WI38 (cell line): ENCODE results near the gene CAB39.

Source experiments
- H3K4me3 ChIP-seq: 2 replicates; pipeline ENCODE4 v1.5.1; 2011; ENCODE audit warnings: low read depth, mild to moderate bottlenecking, control low read depth, low read length
- CTCF ChIP-seq: IDR thresholded peaks from 2 replicates; pipeline ENCODE4 v1.5.1; 2012; ENCODE audit warnings: low read depth, mild to moderate bottlenecking, control low read depth, low read length

CAB39 gene

DNA sequence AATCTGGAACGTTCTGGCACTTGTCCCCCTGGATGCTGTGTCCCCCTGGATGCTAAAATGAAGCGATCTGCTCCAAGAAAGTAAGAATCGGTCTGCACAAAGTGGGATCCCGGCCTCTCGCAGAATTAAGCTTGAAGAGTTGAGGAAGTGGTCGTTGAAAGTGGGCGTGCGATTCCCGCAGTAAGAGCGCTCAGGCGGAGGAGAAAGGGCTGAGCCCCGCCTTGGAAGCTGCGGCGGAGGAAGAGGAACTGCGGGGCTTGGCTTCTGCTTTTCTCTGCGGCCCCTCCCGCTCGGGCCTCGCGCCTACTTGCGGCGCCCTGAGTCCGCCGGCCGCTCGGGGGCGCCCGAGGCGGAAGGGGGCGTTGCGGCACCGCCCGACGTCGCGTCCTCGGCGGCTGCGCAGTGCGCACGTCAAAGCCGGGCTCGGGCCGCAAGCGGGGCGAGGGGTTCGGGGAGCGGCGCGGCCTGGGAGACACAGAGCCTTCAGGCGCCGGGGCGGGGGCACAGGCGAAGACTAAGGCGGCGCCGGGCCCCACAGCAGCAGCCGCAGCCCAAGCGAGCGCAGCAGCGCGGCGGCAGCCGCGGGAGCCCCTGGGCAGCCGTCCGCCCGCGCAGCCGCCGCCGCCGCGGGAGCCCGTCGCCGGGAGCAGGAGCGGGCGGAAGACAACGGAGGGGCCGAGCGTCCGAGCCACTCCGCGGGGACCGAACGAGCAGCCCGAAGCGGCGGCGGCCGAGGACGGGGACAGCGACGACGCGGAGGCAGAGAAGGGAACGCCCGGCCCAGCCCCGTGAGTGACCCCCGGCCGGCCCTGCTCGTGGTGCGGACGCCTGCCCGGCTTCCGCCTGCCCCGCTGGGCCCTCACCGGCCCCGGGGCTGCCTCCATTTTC, at the start of gene CAB39:
Gene CAB39, plus strand, starts transcription at position 400 of the 888 bp plus-strand sequence. CDS start 47,160 bp downstream, outside the sequence.
- peak; percentile 61 for TF ChIP-seq CTCF
- H3K4me3 ChIP-seq = peak within 1 kb of the TSS; percentile 95

GRCh38 chr2:230664128-230664527, 48.5 kb upstream of the CAB39 start:
- no peak for TF ChIP-seq CTCF
- no peak overlapping the region for H3K4me3 ChIP-seq

DNA sequence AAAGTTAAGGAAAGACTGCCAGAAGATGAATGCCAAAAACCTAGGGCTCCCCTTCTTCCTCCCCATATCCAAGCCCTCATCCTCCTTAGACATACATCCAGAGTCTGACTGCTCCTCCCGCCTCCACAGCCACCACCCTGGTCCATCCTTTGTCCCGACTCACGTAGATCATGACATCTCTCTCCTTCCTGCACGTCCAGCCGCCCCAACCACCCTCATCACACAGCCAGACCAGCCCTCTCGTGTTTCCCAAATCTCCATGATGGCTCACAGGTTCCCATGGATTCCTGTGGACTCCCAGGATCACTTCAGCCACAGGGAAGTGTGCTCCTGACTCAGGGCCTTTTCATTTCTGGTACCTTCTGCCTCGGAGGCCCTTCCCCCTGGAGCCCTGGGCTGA, 47.8 kb upstream of the CAB39 start:
- no peak overlapping the region for H3K4me3 ChIP-seq
- TF ChIP-seq CTCF = no peak

DNA sequence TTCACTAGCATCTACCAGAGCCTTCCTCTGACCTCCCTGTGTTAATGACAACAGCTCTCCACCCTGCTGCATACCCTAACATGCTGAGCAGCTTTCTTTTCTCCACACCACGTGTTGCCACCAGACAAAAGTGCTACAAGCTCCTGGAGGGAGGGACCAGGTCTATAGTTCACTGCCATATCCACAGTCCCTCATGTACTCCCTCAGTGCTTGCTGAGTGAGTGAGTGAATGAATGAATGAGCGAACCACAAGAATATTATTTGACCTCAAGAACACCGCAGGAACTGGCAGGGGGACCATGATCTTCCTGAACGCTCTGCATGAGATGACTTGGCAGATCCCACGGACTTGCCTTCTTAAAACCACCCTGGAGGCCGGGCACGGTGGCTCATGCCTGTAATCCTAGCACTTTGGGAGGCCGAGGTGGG, 47.4 kb upstream of the CAB39 start:
- no peak for TF ChIP-seq CTCF
- H3K4me3 ChIP-seq = no peak overlapping the region

DNA sequence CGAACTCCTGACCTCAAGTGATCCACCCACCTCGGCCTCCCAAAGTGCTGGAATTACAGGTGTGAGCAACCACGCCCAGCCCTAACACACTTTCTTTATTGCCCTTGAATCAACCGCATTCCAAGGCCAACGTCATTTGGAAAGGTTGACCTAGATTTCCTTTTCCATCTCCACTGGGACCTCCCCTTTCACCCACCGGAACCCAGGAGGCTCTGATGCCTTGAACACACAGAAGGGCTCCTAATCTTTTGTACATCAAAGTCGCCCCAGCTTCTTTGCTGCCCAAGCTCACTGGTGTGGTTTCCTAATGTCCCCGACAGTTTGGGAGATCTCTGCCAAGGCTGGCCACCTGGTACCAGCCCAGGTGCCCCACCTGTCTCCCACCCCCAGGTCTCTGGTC, 46.2 kb upstream of the CAB39 start:
- no peak overlapping the region for H3K4me3 ChIP-seq
- TF ChIP-seq CTCF = no peak

- H3K4me3 ChIP-seq = no peak overlapping the region
- no peak for TF ChIP-seq CTCF
Observed at GRCh38 chr2:230666885-230667712, 45.5 kb upstream of the CAB39 start.
